SK-N-SH (cell line): Measurements from ENCODE around the gene GATB. TPM values are rescaled to one million over a fixed set of nuclear protein-coding genes. Genes with fewer than 3 reads are reported as not detected.

Experiments
- CTCF ChIA-PET: fragments of 300-600, 350-600 bp; formaldehyde crosslinking; extraction: SDS; loops from one replicate; lab custom pipeline; 2021; lab: Yijun Ruan, JAX
- POLR2A ChIA-PET: fragments of 350-600 bp; sonication (Branson Sonifier 250); formaldehyde crosslinking; extraction: SDS; loops from one replicate; lab custom pipeline; 2020; ENCODE audit warnings: antibody characterized with exemption, inconsistent platforms; lab: Yijun Ruan, JAX
- DNase-seq: peaks from one replicate; pipeline ENCODE4 v3.0.0; 2012
- H2AFZ ChIP-seq: fragments of 200-600 bp; sonication (generic); 2 replicates; pipeline ENCODE4 v1.8.1; 2016; ENCODE audit warnings: antibody characterized with exemption, mild to moderate bottlenecking, low read depth
- H3F3A ChIP-seq: fragments of 200-600 bp; sonication (generic); replicated peaks from 2 replicates; pipeline ENCODE3; 2016; ENCODE audit warnings: antibody characterized with exemption, mild to moderate bottlenecking; ENCODE audit not compliant: insufficient read depth
- H3K27ac ChIP-seq, 2 experiments: fragments of 200-500 bp in 1 of 2; fragments of 200-600 bp in 1 of 2; sonication (Bioruptor generic) in 1 of 2; sonication (generic), shearing (Covaris generic) in 1 of 2; 2 replicates each; pipeline versions ENCODE4 v1.5.1 to v1.6.1; 2014 to 2016; ENCODE audit warnings: low read depth in 2 of 2, inconsistent platforms in 1 of 2, low read length in 1 of 2, mild to moderate bottlenecking in 1 of 2, mixed read lengths in 1 of 2
- H3K27me3 ChIP-seq: fragments of 200-600 bp; sonication (generic), shearing (Covaris generic); 2 replicates; pipeline ENCODE4 v1.6.1; 2016; ENCODE audit warnings: mixed run types; ENCODE audit not compliant: insufficient read depth
- H3K36me3 ChIP-seq, 2 experiments: fragments of 200-500 bp in 1 of 2; fragments of 200-600 bp in 1 of 2; sonication (Bioruptor generic) in 1 of 2; sonication (generic) in 1 of 2; replicated peaks in 1 of 2; 2 replicates each; pipeline versions ENCODE3 to v1.5.1; 2014 to 2016; ENCODE audit warnings: low read length in 1 of 2, mild to moderate bottlenecking in 1 of 2; ENCODE audit not compliant: insufficient read depth in 2 of 2, control insufficient read depth in 1 of 2
- H3K4me1 ChIP-seq, 2 experiments: fragments of 200-500 bp in 1 of 2; fragments of 200-600 bp in 1 of 2; sonication (Bioruptor generic) in 1 of 2; sonication (generic), shearing (Covaris generic) in 1 of 2; 2 replicates each; pipeline versions ENCODE4 v1.5.1 to v1.6.1; 2014 to 2016; ENCODE audit warnings: low read depth in 1 of 2, low read length in 1 of 2, mixed run types in 1 of 2; ENCODE audit not compliant: insufficient read depth in 2 of 2, control insufficient read depth in 1 of 2
- H3K4me2 ChIP-seq: fragments of 200-600 bp; sonication (generic), shearing (Covaris generic); 2 replicates; pipeline ENCODE4 v1.6.1; 2017; ENCODE audit warnings: mixed run types
- H3K4me3 ChIP-seq, 2 experiments: fragments of 200-500 bp in 1 of 2; fragments of 200-600 bp in 1 of 2; sonication (Bioruptor generic) in 1 of 2; sonication (generic), shearing (Covaris generic) in 1 of 2; 2 replicates each; pipeline versions ENCODE4 v1.5.1 to v1.8.1; 2014 to 2016; ENCODE audit warnings: low read depth in 2 of 2, inconsistent platforms in 1 of 2, low read length in 1 of 2, mild to moderate bottlenecking in 1 of 2, mixed read lengths in 1 of 2, moderate library complexity in 1 of 2
- H3K79me2 ChIP-seq: fragments of 200-600 bp; sonication (generic); 2 replicates; pipeline ENCODE4 v1.8.1; 2017; ENCODE audit warnings: mild to moderate bottlenecking; ENCODE audit not compliant: insufficient read depth
- H3K9ac ChIP-seq: fragments of 200-600 bp; sonication (generic); 2 replicates; pipeline ENCODE4 v1.6.1; 2017; ENCODE audit warnings: mixed run types
- H3K9me2 ChIP-seq: fragments of 200-600 bp; sonication (generic); 2 replicates; pipeline ENCODE4 v1.6.1; 2017; ENCODE audit warnings: mixed run types
- H3K9me3 ChIP-seq: fragments of 200-600 bp; sonication (generic); 2 replicates; pipeline ENCODE4 v1.6.1; 2017; ENCODE audit warnings: mixed run types, mild to moderate bottlenecking, moderate library complexity
- H4K20me1 ChIP-seq: fragments of 200-600 bp; sonication (generic); 2 replicates; pipeline ENCODE4 v1.6.1; 2017; ENCODE audit warnings: mild to moderate bottlenecking, mixed run types; ENCODE audit not compliant: insufficient read depth
- EP300 ChIP-seq, 2 experiments: IDR thresholded peaks; 2 replicates each; pipeline versions ENCODE4 v1.4.0 to v1.6.1; 2012; ENCODE audit warnings: borderline replicate concordance in 1 of 2, low read depth in 1 of 2, low read length in 1 of 2
- FOSL2 ChIP-seq: IDR thresholded peaks from 2 replicates; pipeline ENCODE4 v1.4.0; 2012; ENCODE audit warnings: low read depth, mild to moderate bottlenecking, moderate library complexity, borderline replicate concordance
- FOXM1 ChIP-seq: IDR thresholded peaks from 2 replicates; pipeline ENCODE4 v1.4.0; 2012; ENCODE audit warnings: low read depth, mild to moderate bottlenecking
- NFIC ChIP-seq: IDR thresholded peaks from 2 replicates; pipeline ENCODE4 v1.4.0; 2012; ENCODE audit warnings: borderline replicate concordance
- RCOR1 ChIP-seq: fragments of 150-350 bp; IDR thresholded peaks from 2 replicates; pipeline ENCODE4 v1.6.1; 2017; ENCODE audit warnings: antibody characterized with exemption, low read length
- RXRA ChIP-seq: IDR thresholded peaks from 2 replicates; pipeline ENCODE4 v1.4.0; 2012; ENCODE audit warnings: low read depth, mild to moderate bottlenecking, borderline replicate concordance
- SIN3A ChIP-seq: IDR thresholded peaks from 2 replicates; pipeline ENCODE4 v1.6.1; 2012; ENCODE audit warnings: low read depth, mild to moderate bottlenecking, low read length, moderate library complexity, borderline replicate concordance
- TAF1 ChIP-seq: IDR thresholded peaks from 2 replicates; pipeline ENCODE4 v1.6.1; 2012; ENCODE audit warnings: low read depth, mild to moderate bottlenecking, low read length, moderate library complexity, borderline replicate concordance
- WGBS: methylation state at CpG from one replicate; pipeline ENCODE4 v1.1.6; 2017; ENCODE audit warnings: low lambda C conversion rate; 5-methylcytosine and 5-hydroxymethylcytosine counted together
- polyA plus RNA-seq, 3 experiments: library from polyadenylated mRNA; depleted of rRNA; stranded (reverse); fragments of >200 nt; gene quantifications; 2 replicates each; pipeline ENCODE4 v1.2.3, GENCODE V29; 2012
- TF ChIP-seq, protein P1 (sequence below): IDR thresholded peaks from 2 replicates; pipeline ENCODE4 v1.6.1; 2012; ENCODE audit warnings: mild to moderate bottlenecking, low read depth, low read length, moderate library complexity
- TF ChIP-seq, protein P2 (sequence below): IDR thresholded peaks from 2 replicates; pipeline ENCODE4 v1.4.0; 2012; ENCODE audit warnings: low read depth, borderline replicate concordance
- TF ChIP-seq, protein P3 (sequence below): fragments of 150-350 bp; IDR thresholded peaks from 2 replicates; pipeline ENCODE4 v1.6.1; 2017; ENCODE audit warnings: antibody characterized with exemption, low read length, low read depth, borderline replicate concordance

Gene GATB
- polyA plus RNA-seq, 1 of the 3 experiments (the other 2 are of a cell fraction) = 28.1 TPM

DNA sequence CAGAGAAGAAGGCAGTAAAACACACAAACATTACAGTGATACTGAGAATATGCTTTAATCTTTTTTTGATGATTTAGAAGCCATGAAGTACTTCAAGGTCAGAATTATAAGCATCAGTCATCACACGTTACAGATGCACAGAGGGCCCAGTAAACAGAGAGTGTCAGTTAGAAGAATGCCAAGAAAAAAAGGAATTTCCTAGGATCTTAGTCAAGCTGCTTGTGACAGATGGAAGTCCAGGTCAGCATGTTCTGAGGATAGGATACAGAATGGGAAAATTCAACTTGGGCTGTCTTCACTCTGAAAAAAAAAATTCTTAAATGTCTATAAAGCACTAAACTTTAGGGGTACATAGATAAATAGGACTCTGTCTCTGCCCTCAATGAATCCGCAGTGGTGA, 38.9 kb downstream of the GATB start:
- H3K9me3 ChIP-seq = no peaks in the 10 kb centered on the region
- H2AFZ ChIP-seq = no peak overlapping the region
- H3K4me1 ChIP-seq = no peaks in the 10 kb centered on the region
- WGBS = 94% methylated on average over 2 of the region's 2 CpGs
- DNase-seq = no peak
- ChIA-PET POLR2A (no interaction called here), CTCF (interaction anchor here (1.3 kb wide), 1 partner anchor 39 kb away, joined by 3 read pairs; the partner anchor contains the start of gene GATB)
- H3K27ac ChIP-seq = no peak overlapping the region
- H3K4me3 ChIP-seq = no peak overlapping the region
- H3K79me2 ChIP-seq = no peaks in the 10 kb centered on the region
- TF ChIP-seq NFIC (no peak), FOXM1 (no peak), RCOR1 (no peak), RXRA (no peak), EP300 (IDR thresholded peaks at IDR 0.05; ENCODE audit: borderline replicate concordance in 1 of 2, low read depth in 1 of 2, low read length in 1 of 2) (no peak), TAF1 (no peak), FOSL2 (no peak), SIN3A (no peak)
- TF ChIP-seq, protein P1, sequence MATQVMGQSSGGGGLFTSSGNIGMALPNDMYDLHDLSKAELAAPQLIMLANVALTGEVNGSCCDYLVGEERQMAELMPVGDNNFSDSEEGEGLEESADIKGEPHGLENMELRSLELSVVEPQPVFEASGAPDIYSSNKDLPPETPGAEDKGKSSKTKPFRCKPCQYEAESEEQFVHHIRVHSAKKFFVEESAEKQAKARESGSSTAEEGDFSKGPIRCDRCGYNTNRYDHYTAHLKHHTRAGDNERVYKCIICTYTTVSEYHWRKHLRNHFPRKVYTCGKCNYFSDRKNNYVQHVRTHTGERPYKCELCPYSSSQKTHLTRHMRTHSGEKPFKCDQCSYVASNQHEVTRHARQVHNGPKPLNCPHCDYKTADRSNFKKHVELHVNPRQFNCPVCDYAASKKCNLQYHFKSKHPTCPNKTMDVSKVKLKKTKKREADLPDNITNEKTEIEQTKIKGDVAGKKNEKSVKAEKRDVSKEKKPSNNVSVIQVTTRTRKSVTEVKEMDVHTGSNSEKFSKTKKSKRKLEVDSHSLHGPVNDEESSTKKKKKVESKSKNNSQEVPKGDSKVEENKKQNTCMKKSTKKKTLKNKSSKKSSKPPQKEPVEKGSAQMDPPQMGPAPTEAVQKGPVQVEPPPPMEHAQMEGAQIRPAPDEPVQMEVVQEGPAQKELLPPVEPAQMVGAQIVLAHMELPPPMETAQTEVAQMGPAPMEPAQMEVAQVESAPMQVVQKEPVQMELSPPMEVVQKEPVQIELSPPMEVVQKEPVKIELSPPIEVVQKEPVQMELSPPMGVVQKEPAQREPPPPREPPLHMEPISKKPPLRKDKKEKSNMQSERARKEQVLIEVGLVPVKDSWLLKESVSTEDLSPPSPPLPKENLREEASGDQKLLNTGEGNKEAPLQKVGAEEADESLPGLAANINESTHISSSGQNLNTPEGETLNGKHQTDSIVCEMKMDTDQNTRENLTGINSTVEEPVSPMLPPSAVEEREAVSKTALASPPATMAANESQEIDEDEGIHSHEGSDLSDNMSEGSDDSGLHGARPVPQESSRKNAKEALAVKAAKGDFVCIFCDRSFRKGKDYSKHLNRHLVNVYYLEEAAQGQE = no peak
- TF ChIP-seq, protein P2, sequence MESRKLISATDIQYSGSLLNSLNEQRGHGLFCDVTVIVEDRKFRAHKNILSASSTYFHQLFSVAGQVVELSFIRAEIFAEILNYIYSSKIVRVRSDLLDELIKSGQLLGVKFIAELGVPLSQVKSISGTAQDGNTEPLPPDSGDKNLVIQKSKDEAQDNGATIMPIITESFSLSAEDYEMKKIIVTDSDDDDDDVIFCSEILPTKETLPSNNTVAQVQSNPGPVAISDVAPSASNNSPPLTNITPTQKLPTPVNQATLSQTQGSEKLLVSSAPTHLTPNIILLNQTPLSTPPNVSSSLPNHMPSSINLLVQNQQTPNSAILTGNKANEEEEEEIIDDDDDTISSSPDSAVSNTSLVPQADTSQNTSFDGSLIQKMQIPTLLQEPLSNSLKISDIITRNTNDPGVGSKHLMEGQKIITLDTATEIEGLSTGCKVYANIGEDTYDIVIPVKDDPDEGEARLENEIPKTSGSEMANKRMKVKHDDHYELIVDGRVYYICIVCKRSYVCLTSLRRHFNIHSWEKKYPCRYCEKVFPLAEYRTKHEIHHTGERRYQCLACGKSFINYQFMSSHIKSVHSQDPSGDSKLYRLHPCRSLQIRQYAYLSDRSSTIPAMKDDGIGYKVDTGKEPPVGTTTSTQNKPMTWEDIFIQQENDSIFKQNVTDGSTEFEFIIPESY = no peak
- TF ChIP-seq, protein P3, sequence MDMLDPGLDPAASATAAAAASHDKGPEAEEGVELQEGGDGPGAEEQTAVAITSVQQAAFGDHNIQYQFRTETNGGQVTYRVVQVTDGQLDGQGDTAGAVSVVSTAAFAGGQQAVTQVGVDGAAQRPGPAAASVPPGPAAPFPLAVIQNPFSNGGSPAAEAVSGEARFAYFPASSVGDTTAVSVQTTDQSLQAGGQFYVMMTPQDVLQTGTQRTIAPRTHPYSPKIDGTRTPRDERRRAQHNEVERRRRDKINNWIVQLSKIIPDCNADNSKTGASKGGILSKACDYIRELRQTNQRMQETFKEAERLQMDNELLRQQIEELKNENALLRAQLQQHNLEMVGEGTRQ = no peak
- no peaks in the 10 kb centered on the region for H3K36me3 ChIP-seq
- H4K20me1 ChIP-seq = no peaks in the 10 kb centered on the region
- no peaks in the 10 kb centered on the region for H3F3A ChIP-seq
- no peaks in the 10 kb centered on the region for H3K9me2 ChIP-seq
- no peaks in the 10 kb centered on the region for H3K27me3 ChIP-seq
- no peak overlapping the region for H3K4me2 ChIP-seq
- H3K9ac ChIP-seq = no peak overlapping the region
